Measurements from ENCODE around the gene HUNK. TPM values are rescaled to one million over a fixed set of nuclear protein-coding genes. Genes with fewer than 3 reads are reported as not detected.

Gene HUNK
- 2.0 TPM for total RNA-seq
- long read RNA-seq, partial matches to known transcripts, result 4 of 4 reads
- long read RNA-seq, other reads (novel, unspliced or antisense), result 0 of 4 reads

- peak within 1 kb of the TSS; percentile 54 for H3K4me3 ChIP-seq
- ATAC-seq, result peak; percentile 69
- no peaks in the 10 kb centered on the region for H3K9me3 ChIP-seq
- no peak for TF ChIP-seq CTCF (IDR thresholded peaks at IDR 0.05)
- H3K27me3 ChIP-seq, result peaks cover 33% of the 10 kb centered on the region
- peaks cover 11% of the 10 kb centered on the region for H3K4me1 ChIP-seq
- no peak within 1 kb of the TSS for H3K27ac ChIP-seq
- peak; percentile 77 for DNase-seq
- H3K36me3 ChIP-seq, result no peaks in the 10 kb centered on the region
- intact Hi-C loops (cut with DNase I), result no loop called here
Measured at GRCh38 chr21:31872452-31873274, at the start of gene HUNK. TSS of gene HUNK (plus strand) at chr21:31873020. CDS start at chr21:31873675, 655 bp downstream.

- H3K36me3 ChIP-seq, result no peaks in the 10 kb centered on the region
- H3K4me1 ChIP-seq, result no peaks in the 10 kb centered on the region
- no peak overlapping the region for H3K4me3 ChIP-seq
- DNase-seq (no peak), ATAC-seq (no peak)
- intact Hi-C loops (cut with DNase I), result no loop called here
- H3K27ac ChIP-seq, result no peak overlapping the region
- H3K27me3 ChIP-seq, result no peaks in the 10 kb centered on the region
- no peaks in the 10 kb centered on the region for H3K9me3 ChIP-seq
- no peak for TF ChIP-seq CTCF (IDR thresholded peaks at IDR 0.05)
Measured at GRCh38 chr21:31829736-31830472, 42.9 kb upstream of the HUNK start.

- intact Hi-C loops (cut with DNase I), result no loop called here
- no peak for DNase-seq
- Histone ChIP-seq H3K36me3 (no peaks in the 10 kb centered on the region), H3K4me1 (no peaks in the 10 kb centered on the region), H3K27ac (no peak overlapping the region), H3K27me3 (no peaks in the 10 kb centered on the region), H3K4me3 (no peak overlapping the region), H3K9me3 (no peaks in the 10 kb centered on the region)
- no peak for ATAC-seq
- TF ChIP-seq CTCF (IDR thresholded peaks at IDR 0.05), result no peak
Measured at GRCh38 chr21:31830701-31831100, 42.1 kb upstream of the HUNK start.

DNA sequence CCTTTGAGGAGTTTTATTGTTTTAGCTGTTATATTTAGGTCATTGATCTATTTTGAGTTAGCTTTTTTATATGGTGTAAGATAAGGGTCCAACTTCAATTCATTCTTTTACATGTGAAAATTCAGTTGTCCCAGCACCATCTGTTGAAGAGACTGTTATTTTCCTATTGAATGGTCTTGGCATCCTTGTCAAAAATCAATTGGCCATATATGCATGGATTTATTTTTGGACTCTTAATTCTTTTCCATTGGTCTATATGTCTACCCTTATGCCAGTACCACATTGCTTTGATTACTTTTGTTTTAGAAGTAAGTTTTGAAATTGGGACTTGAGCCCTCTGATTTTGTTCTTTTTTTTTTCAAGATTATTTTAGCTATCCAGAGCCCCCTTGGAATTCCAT lies 35.8 kb upstream of the HUNK start:
- Histone ChIP-seq H3K36me3 (no peaks in the 10 kb centered on the region), H3K27me3 (peaks cover 4% of the 10 kb centered on the region), H3K4me1 (no peaks in the 10 kb centered on the region), H3K27ac (no peak overlapping the region), H3K9me3 (no peaks in the 10 kb centered on the region), H3K4me3 (no peak overlapping the region)
- intact Hi-C loops (cut with DNase I), result no loop called here
- DNase-seq (no peak), ATAC-seq (no peak)
- TF ChIP-seq CTCF (IDR thresholded peaks at IDR 0.05), result no peak

GRCh38 chr21:31837618-31838390 lies 35.0 kb upstream of the HUNK start:
- no peaks in the 10 kb centered on the region for H3K36me3 ChIP-seq
- TF ChIP-seq CTCF (IDR thresholded peaks at IDR 0.05), result no peak
- no peaks in the 10 kb centered on the region for H3K9me3 ChIP-seq
- DNase-seq (no peak), ATAC-seq (no peak)
- peaks cover 4% of the 10 kb centered on the region for H3K27me3 ChIP-seq
- no peak overlapping the region for H3K4me3 ChIP-seq
- H3K27ac ChIP-seq, result no peak overlapping the region
- intact Hi-C loops (cut with DNase I), result no loop called here
- no peaks in the 10 kb centered on the region for H3K4me1 ChIP-seq
